Measurements from ENCODE around the gene MOSPD3.

The MOSPD3 gene

DNA sequence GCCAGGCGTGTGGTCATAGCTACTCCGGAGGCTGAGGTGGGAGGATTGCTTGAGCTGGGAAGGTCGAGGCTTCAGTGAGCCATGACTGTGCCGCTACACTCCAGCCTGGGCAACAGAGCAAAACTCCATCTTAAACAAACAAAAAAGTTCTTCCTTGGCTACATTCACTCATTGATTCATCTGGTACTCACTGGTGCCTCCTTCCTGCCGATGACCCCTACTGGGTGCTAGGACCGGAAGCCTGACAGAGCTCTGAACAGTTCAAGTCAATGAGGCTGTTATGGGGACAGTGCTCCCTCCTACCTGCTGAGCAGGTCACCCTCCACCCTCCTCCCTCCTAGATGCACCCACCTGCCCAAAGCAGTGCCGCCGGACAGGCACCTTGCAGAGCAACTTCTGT is 5.2 kb upstream of the MOSPD3 start:
- TF ChIP-seq, protein P1, sequence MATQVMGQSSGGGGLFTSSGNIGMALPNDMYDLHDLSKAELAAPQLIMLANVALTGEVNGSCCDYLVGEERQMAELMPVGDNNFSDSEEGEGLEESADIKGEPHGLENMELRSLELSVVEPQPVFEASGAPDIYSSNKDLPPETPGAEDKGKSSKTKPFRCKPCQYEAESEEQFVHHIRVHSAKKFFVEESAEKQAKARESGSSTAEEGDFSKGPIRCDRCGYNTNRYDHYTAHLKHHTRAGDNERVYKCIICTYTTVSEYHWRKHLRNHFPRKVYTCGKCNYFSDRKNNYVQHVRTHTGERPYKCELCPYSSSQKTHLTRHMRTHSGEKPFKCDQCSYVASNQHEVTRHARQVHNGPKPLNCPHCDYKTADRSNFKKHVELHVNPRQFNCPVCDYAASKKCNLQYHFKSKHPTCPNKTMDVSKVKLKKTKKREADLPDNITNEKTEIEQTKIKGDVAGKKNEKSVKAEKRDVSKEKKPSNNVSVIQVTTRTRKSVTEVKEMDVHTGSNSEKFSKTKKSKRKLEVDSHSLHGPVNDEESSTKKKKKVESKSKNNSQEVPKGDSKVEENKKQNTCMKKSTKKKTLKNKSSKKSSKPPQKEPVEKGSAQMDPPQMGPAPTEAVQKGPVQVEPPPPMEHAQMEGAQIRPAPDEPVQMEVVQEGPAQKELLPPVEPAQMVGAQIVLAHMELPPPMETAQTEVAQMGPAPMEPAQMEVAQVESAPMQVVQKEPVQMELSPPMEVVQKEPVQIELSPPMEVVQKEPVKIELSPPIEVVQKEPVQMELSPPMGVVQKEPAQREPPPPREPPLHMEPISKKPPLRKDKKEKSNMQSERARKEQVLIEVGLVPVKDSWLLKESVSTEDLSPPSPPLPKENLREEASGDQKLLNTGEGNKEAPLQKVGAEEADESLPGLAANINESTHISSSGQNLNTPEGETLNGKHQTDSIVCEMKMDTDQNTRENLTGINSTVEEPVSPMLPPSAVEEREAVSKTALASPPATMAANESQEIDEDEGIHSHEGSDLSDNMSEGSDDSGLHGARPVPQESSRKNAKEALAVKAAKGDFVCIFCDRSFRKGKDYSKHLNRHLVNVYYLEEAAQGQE (IDR thresholded peaks at IDR 0.05; ENCODE audit: insufficient read depth in 1 of 2, low read depth in 2 of 2, low read length in 2 of 2) = no peak
- no peak for TF ChIP-seq POLR2AphosphoS5 (IDR thresholded peaks at IDR 0.05; ENCODE audit: low read depth, low read length)
- TF ChIP-seq FOXP2 (optimal IDR thresholded peaks at IDR 0.05; ENCODE audit: borderline replicate concordance, extremely low read depth, extremely low read length, insufficient read depth) = no peak
- no peak for TF ChIP-seq SIN3A (IDR thresholded peaks at IDR 0.05; ENCODE audit: borderline replicate concordance, insufficient read depth, low read length)
- TF ChIP-seq TAF1 (IDR thresholded peaks at IDR 0.05; ENCODE audit: borderline replicate concordance, insufficient read depth, low read length) = no peak

DNA sequence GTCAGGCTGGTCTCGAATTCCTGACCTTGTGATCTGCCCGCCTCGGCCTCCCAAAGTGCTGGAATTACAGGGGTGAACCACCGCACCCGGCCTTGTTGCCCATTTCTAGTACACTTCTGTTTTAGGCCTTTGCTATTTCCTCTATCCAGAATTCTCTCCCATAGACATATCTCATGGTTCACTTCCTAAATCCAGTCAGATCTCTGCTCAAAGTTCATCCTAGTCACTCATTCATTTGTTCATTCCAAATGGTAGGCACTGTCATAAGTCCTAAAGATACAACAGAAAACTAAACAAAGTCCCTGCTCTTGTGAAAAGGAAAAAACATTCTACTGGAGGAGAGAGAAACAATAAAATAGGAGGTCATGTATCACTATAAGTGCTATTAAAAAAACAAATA is 2.4 kb upstream of the MOSPD3 start:
- TF ChIP-seq TAF1 (IDR thresholded peaks at IDR 0.05; ENCODE audit: borderline replicate concordance, insufficient read depth, low read length) = no peak
- TF ChIP-seq, protein P1 (IDR thresholded peaks at IDR 0.05; ENCODE audit: insufficient read depth in 1 of 2, low read depth in 2 of 2, low read length in 2 of 2) = no peak
- no peak for TF ChIP-seq SIN3A (IDR thresholded peaks at IDR 0.05; ENCODE audit: borderline replicate concordance, insufficient read depth, low read length)
- TF ChIP-seq FOXP2 (optimal IDR thresholded peaks at IDR 0.05; ENCODE audit: borderline replicate concordance, extremely low read depth, extremely low read length, insufficient read depth) = no peak
- TF ChIP-seq POLR2AphosphoS5 (IDR thresholded peaks at IDR 0.05; ENCODE audit: low read depth, low read length) = no peak

DNA sequence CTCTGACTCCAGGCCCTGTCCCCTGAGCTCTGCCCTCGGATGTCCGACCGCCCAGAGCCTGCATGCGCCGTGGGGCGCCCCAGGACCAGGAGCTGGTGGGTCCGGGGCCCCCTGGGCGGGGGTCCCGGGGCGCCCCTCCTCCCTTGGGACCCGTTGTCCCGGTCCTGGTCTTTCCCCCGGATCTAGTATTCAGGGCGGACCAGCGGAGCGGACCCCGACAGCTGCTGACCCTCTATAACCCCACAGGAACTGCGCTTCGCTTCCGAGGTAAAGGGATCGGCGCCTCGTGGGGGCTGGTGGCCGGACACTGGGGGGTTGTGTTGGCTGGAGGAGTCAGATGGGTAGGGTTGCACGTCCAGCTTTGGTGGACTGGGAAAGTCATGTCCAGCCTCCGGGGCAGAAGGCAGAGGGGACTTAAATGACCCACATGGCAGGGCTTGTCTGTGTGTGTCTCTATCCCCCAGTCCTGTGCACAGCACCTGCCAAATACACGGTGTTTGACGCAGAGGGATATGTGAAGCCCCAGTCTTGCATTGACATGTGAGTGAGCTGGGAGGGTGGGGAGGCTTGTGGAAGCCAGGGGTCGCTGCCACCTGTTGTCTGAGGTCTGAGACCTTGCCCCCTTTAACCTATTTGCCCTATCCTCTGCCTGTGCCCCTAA is 520 bp downstream of the MOSPD3 start:
- TF ChIP-seq TAF1 (IDR thresholded peaks at IDR 0.05; ENCODE audit: borderline replicate concordance, insufficient read depth, low read length) = no peak
- TF ChIP-seq SIN3A (IDR thresholded peaks at IDR 0.05; ENCODE audit: borderline replicate concordance, insufficient read depth, low read length) = no peak
- TF ChIP-seq, protein P1 (IDR thresholded peaks at IDR 0.05; ENCODE audit: insufficient read depth in 1 of 2, low read depth in 2 of 2, low read length in 2 of 2) = no peak
- TF ChIP-seq FOXP2 (optimal IDR thresholded peaks at IDR 0.05; ENCODE audit: borderline replicate concordance, extremely low read depth, extremely low read length, insufficient read depth) = no peak
- no peak for TF ChIP-seq POLR2AphosphoS5 (IDR thresholded peaks at IDR 0.05; ENCODE audit: low read depth, low read length)

DNA sequence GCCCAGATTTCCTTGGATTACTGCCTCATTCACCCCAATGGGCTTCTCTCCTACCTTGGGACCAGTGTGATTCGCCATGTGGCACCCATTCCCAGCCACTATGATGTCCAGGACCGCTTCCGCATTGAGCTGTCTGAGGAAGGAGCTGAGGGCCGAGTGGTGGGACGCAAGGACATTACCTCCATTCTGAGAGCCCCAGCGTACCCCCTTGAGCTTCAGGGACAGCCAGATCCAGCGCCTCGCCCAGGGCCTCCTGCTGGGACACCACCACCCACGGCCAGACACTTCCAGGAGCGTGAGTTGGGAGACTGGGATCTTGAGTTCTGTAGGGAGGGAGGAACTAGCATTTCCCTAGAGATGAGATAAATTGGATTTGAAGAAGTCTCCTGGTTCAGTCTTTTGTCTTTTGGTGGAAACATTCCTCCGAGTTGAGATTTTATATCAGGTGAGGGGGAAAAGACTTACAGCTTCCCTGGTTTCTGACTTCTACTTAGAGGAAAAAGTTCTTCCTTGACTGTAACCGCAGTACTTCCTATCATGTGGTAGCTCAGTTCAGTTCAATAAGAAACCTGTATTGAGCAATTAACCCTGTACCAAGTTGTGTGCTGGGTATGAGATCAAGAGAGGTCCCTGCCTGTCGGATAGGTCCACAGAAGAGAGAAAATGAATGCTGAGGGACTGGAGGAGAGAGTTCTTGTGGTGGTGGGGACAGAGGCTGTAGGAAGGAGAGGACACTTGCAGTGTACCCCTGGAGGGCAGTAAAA is 1.3 kb downstream of the MOSPD3 start:
- TF ChIP-seq, protein P1 (IDR thresholded peaks at IDR 0.05; ENCODE audit: insufficient read depth in 1 of 2, low read depth in 2 of 2, low read length in 2 of 2) = no peak
- TF ChIP-seq FOXP2 (optimal IDR thresholded peaks at IDR 0.05; ENCODE audit: borderline replicate concordance, extremely low read depth, extremely low read length, insufficient read depth) (no peak), TAF1 (IDR thresholded peaks at IDR 0.05; ENCODE audit: borderline replicate concordance, insufficient read depth, low read length) (no peak), SIN3A (IDR thresholded peaks at IDR 0.05; ENCODE audit: borderline replicate concordance, insufficient read depth, low read length) (no peak), POLR2AphosphoS5 (IDR thresholded peaks at IDR 0.05; ENCODE audit: low read depth, low read length) (no peak)

All from PFSK-1 (cell line).